Upper lobe of right lung (tissue), 1 donor: ENCODE data around the gene MRPS11. TPM values are rescaled to one million over a fixed set of nuclear protein-coding genes. Genes with fewer than 3 reads are reported as not detected.

Source experiments
- ATAC-seq: fragments of 200-7000 bp; cut with Tn5 transposase; one replicate; pipeline ENCODE4 v1.9.1; 2020; ENCODE audit warnings: mild to moderate bottlenecking, moderate library complexity
- DNase-seq: peaks from one replicate; pipeline ENCODE4 v3.0.0-alpha.2; 2020
- H3K27ac ChIP-seq: fragments of 200-600 bp; one replicate; pipeline ENCODE4 v1.8.0; 2022
- H3K27me3 ChIP-seq: fragments of 200-600 bp; one replicate; pipeline ENCODE4 v1.8.0; 2022; ENCODE audit warnings: mild to moderate bottlenecking
- H3K36me3 ChIP-seq: fragments of 200-600 bp; one replicate; pipeline ENCODE4 v1.8.0; 2022
- H3K4me1 ChIP-seq: fragments of 200-600 bp; one replicate; pipeline ENCODE4 v1.8.0; 2022
- H3K4me3 ChIP-seq: fragments of 200-600 bp; one replicate; pipeline ENCODE4 v1.8.0; 2022; ENCODE audit warnings: mild to moderate bottlenecking
- H3K9me3 ChIP-seq: fragments of 200-600 bp; one replicate; pipeline ENCODE4 v1.8.0; 2022
- CTCF ChIP-seq: fragments of 200-600 bp; IDR thresholded peaks from one replicate; pipeline ENCODE4 v1.8.0; 2022; ENCODE audit warnings: antibody characterized with exemption
- intact Hi-C: fragments of 100-400 bp; cut with DNase I; formaldehyde crosslinking; loops from one replicate; pipeline ENCODE4 v1.11.0; 2022
- total RNA-seq: library from RNA; stranded (reverse); fragmentation: NEBNext Ultra II Directional; extraction: Animal tissue kit (Norgen Biotek cat#: 25700); gene quantifications from one replicate; pipeline ENCODE4 v1.2.1, GENCODE V29; 2021
- donor health status: DM: no; HTN: yes; CAD: no; lungs with severe emphysema.

Gene MRPS11
- total RNA-seq, 1 donor from 2014 or later: 33.7 TPM

- DNase-seq (no peak), ATAC-seq (peak; percentile 12)
- Histone ChIP-seq H3K4me1 (no peaks in the 10 kb centered on the region), H3K27me3 (no peaks in the 10 kb centered on the region), H3K9me3 (no peaks in the 10 kb centered on the region), H3K4me3 (no peak overlapping the region), H3K27ac (no peak overlapping the region), H3K36me3 (no peaks in the 10 kb centered on the region)
- intact Hi-C loops: no loop called here
- TF ChIP-seq CTCF: no peak
Measured at GRCh38 chr15:88489321-88489720, 21.8 kb downstream of the MRPS11 start.

- Histone ChIP-seq H3K36me3 (no peaks in the 10 kb centered on the region), H3K4me1 (no peaks in the 10 kb centered on the region), H3K27ac (no peak overlapping the region), H3K9me3 (no peaks in the 10 kb centered on the region), H3K4me3 (no peak overlapping the region), H3K27me3 (no peaks in the 10 kb centered on the region)
- intact Hi-C loops: no loop called here
- no peak for DNase-seq
- no peak for TF ChIP-seq CTCF
- no peak for ATAC-seq
Measured at GRCh38 chr15:88490036-88490435, 22.5 kb downstream of the MRPS11 start.

- no peaks in the 10 kb centered on the region for H3K4me1 ChIP-seq
- no peak overlapping the region for H3K27ac ChIP-seq
- no peaks in the 10 kb centered on the region for H3K9me3 ChIP-seq
- TF ChIP-seq CTCF: no peak
- H3K4me3 ChIP-seq: no peak overlapping the region
- DNase-seq (no peak), ATAC-seq (no peak)
- no peaks in the 10 kb centered on the region for H3K27me3 ChIP-seq
- intact Hi-C loops: no loop called here
- H3K36me3 ChIP-seq: no peaks in the 10 kb centered on the region
Measured at GRCh38 chr15:88491158-88491557, 23.6 kb downstream of the MRPS11 start.

DNA sequence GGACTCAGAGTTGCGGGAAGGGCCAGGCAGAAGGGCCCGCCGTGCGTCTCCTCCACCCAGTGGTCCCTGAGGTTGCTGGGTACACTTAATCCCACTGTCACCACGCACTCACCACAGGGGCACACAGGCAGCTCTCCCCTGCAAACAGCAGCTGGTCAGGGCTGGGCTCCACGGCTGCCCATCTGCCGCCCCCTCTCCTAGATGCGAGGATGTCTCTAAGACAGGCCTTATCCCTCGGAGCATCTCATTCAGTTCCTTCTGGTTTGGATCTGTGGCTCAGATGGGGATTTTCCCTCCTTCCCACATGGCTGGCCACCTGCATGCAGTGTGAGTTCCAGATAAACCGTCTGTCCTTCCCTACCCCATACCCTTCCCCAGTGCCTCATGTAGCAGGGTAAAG lies 26.3 kb downstream of the MRPS11 start:
- intact Hi-C loops: no loop called here
- H3K27me3 ChIP-seq: no peaks in the 10 kb centered on the region
- TF ChIP-seq CTCF: no peak
- no peaks in the 10 kb centered on the region for H3K9me3 ChIP-seq
- no peak overlapping the region for H3K27ac ChIP-seq
- ATAC-seq: no peak
- no peak for DNase-seq
- no peaks in the 10 kb centered on the region for H3K36me3 ChIP-seq
- H3K4me3 ChIP-seq: no peak overlapping the region
- no peaks in the 10 kb centered on the region for H3K4me1 ChIP-seq

- intact Hi-C loops: no loop called here
- H3K36me3 ChIP-seq: no peaks in the 10 kb centered on the region
- H3K27me3 ChIP-seq: no peaks in the 10 kb centered on the region
- no peak for TF ChIP-seq CTCF
- H3K9me3 ChIP-seq: no peaks in the 10 kb centered on the region
- DNase-seq (no peak), ATAC-seq (peak; percentile 21)
- no peak overlapping the region for H3K4me3 ChIP-seq
- H3K4me1 ChIP-seq: no peaks in the 10 kb centered on the region
- H3K27ac ChIP-seq: no peak overlapping the region
Measured at GRCh38 chr15:88497109-88497765, 29.7 kb downstream of the MRPS11 start.

- no peak for DNase-seq
- Histone ChIP-seq H3K4me3 (no peak overlapping the region), H3K36me3 (peaks cover 7% of the 10 kb centered on the region), H3K27ac (no peak overlapping the region), H3K27me3 (no peaks in the 10 kb centered on the region), H3K4me1 (no peaks in the 10 kb centered on the region), H3K9me3 (no peaks in the 10 kb centered on the region)
- intact Hi-C loops: no loop called here
- TF ChIP-seq CTCF: no peak
- no peak for ATAC-seq
Measured at GRCh38 chr15:88498996-88499395, 31.5 kb downstream of the MRPS11 start.
